C4-2B (cell line): Measurements from ENCODE around the gene NUP98.

Experiments
- H3K27ac ChIP-seq: fragments of 450-650 bp; 2 replicates; pipeline ENCODE4 v1.5.1; 2017
- ZFX ChIP-seq: fragments of 450-650 bp; IDR thresholded peaks from 2 replicates; pipeline ENCODE4 v1.6.1; 2017
- TF ChIP-seq, protein P1 (sequence below): fragments of 450-650 bp; conservative IDR thresholded peaks from 2 replicates; pipeline ENCODE4 v1.5.1; 2017; ENCODE audit warnings: mild to moderate bottlenecking

Gene NUP98

DNA sequence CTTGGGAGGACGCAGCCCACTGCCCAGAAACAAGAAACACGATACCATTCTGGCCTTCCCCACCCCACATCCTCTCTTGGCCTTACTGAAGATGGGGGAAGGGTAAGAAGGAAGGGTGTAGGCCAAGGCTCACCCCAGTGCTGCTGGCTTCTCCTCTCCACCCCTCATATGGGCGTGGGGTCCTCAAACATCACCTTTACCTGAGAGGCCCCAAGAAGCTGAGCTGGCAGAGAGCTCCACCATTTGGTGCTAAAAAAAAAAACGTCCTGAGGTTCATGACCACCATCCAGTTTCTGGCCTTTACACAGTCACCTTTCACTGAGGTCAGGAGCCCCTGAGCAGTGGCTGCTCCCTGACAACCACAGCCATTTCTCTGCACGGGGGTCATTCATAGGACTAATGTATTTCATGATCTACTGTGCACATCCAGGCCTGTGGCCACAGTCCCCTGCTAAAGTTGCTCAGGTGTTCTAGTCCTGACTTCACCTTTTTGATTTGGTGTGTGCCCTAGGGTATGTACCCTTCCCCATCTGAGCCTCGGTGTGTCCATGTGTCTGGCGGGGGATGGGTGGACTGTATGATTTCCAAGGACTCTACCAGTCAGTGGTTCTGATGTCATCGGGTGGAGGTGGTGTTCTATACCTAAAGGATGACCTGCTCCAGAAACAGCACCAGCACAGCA, 28.3 kb upstream of the NUP98 start:
- no peak overlapping the region for H3K27ac ChIP-seq
- no peak for TF ChIP-seq ZFX
- TF ChIP-seq, protein P1, sequence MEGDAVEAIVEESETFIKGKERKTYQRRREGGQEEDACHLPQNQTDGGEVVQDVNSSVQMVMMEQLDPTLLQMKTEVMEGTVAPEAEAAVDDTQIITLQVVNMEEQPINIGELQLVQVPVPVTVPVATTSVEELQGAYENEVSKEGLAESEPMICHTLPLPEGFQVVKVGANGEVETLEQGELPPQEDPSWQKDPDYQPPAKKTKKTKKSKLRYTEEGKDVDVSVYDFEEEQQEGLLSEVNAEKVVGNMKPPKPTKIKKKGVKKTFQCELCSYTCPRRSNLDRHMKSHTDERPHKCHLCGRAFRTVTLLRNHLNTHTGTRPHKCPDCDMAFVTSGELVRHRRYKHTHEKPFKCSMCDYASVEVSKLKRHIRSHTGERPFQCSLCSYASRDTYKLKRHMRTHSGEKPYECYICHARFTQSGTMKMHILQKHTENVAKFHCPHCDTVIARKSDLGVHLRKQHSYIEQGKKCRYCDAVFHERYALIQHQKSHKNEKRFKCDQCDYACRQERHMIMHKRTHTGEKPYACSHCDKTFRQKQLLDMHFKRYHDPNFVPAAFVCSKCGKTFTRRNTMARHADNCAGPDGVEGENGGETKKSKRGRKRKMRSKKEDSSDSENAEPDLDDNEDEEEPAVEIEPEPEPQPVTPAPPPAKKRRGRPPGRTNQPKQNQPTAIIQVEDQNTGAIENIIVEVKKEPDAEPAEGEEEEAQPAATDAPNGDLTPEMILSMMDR: no peak

DNA sequence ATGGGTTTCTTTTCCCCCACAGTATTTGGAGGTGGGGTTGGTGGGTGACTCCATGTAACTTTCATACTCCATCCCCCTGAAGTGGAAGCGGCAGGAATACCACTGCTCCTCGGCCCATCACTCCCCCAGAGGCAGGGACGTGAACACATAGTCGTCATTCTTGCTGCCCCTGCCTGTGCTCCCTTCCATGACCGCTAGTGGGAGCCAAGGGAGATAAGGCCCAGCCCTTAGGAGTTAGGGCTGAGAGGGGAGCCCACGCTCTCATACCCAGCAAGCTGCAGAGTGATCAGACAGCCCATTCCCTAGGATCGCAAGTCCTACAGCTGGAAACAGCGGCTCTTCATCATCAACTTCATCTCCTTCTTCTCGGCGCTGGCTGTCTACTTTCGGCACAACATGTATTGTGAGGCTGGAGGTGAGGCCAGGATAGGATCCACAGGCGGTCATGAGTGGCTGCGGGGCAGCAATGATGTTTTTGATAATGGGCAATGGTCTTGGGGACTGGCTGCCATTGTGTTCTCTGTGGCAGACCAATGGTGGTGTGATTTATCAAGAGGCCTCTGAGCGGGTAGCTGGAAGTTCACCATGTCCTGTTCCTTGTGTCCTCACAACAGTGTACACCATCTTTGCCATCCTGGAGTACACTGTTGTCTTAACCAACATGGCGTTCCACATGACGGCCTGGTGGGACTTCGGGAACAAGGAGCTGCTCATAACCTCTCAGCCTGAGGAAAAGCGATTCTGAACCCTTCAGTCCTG, 27.5 kb upstream of the NUP98 start:
- H3K27ac ChIP-seq: no peak overlapping the region
- no peak for TF ChIP-seq ZFX
- TF ChIP-seq, protein P1: peak; percentile 86

DNA sequence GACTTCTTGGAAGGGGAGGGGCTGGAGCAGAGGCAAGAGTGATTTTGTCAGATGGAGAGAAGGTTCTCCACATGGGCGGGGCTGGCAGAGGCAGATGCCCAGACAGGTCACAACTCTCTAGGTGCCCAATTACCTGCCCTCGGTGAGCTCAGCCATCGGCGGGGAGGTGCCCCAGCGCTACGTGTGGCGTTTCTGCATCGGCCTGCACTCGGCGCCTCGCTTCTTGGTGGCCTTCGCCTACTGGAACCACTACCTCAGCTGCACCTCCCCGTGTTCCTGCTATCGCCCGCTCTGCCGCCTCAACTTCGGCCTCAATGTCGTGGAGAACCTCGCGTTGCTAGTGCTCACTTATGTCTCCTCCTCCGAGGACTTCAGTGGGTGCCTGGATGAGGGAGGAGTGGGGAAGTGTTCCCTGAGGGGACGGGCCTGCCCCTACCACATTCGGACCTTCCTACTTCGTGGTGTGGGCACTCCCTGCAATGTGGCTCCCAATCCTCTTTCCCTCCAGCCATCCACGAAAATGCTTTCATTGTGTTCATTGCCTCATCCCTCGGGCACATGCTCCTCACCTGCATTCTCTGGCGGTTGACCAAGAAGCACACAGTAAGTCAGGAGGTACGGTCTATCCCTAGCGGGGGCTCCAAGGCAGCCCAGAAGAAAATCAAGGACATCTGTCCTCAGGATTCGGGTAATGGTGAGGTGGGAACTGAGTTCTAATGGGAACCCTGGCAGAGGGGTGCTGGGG, 26.6 kb upstream of the NUP98 start:
- H3K27ac ChIP-seq: no peak overlapping the region
- TF ChIP-seq, protein P1: no peak
- TF ChIP-seq ZFX: no peak

DNA sequence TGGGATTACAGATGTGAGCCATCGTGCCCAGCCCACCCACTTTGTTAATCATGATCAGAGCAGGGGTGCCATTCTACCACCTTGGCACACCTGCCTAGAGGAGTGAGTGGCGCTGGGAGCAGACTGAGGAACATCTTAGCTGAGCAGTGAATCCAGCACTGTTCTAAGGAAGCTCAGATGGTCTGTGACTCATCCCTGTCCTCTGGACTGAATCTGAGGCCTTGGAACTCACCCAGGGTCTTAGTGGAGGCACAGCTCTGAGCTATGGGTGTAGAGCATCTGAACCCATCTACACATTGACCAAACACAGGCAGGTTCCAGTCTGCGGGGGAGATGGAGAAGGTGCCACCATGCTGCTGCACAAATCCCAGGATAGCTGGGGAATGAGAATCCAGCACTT, 25.9 kb upstream of the NUP98 start:
- H3K27ac ChIP-seq: no peak overlapping the region
- TF ChIP-seq, protein P1: no peak
- no peak for TF ChIP-seq ZFX

DNA sequence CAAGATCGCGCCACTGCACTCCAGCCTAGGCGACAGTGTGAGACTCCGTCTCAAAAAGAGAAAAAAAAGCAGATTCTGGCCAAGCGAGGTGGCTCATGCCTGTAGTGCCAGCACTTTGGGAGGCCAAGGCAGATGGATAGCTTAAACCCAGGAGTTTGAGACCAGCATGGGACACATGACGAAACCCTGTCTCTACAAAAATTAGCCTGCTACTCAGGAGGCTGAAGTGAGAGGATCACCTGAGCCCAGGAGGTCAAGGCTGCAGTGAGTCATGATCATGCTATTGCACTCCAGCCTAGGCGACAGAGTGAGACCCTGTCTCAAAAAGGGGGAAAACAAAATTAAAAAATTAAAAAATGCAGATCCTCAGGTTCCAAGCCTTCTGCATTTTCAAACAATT, 25.0 kb upstream of the NUP98 start:
- H3K27ac ChIP-seq: no peak overlapping the region

DNA sequence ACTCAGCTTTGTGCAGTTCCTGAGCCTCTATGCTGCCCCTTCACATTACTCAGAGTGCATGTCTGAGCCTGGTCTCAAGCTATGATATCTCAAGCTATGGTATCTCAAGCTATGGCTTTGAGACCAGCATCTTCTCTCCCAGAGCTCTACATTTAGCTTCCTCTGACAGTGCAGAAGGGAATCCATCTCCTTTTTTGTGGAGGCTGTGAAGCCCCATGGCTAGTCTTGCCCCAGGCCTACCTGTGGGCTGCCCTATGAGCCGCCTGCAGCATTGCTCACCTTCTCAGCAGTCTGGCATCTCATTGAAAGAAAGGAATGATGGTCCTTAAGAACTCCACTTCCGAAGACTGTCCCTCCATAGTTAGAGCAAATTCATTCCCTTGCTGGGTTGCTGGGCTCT, 23.6 kb upstream of the NUP98 start:
- H3K27ac ChIP-seq: no peak overlapping the region
- TF ChIP-seq ZFX: no peak
- TF ChIP-seq, protein P1: no peak

More for the DNA sequence above, 25.0 kb upstream of the NUP98 start:
- TF ChIP-seq ZFX: no peak
- TF ChIP-seq, protein P1: no peak
